Activated CD8-positive, alpha-beta memory T cell treated with anti-CD3 and anti-CD28 coated beads, Interleukin-2, amount 10 ng/mL, durations not matched to agents 7 days and 5 days (primary cell): ENCODE measurements around the gene SLC16A3. TPM values are rescaled to one million over a fixed set of nuclear protein-coding genes. Genes with fewer than 3 reads are reported as not detected.
A peak's percentile ranks its signal among the peaks of the same experiment; 100 is the strongest.
"Not testable (repeated sequence)": the region's sequence is repeated elsewhere in the genome, so short reads cannot be mapped to it uniquely, and the experiment has no call there.

Experiments
- ATAC-seq: fragments of 150-1000 bp; cut with Tn5 transposase; one replicate; pipeline ENCODE4 v1.10.0; 2021; ENCODE audit warnings: moderate library complexity
- CTCF ChIA-PET: fragments of 350-600 bp; sonication (Branson Sonifier 250); formaldehyde crosslinking; loops from one replicate; lab custom pipeline; 2021; ENCODE audit warnings: antibody characterized with exemption; lab: Charles Lee
- DNase-seq: peaks from one replicate; pipeline ENCODE4 v3.0.0-alpha.2; 2020
- H3K27ac Mint-ChIP-seq: one replicate; pipeline ENCODE4 v1.8.0; 2021; ENCODE audit warnings: mild to moderate bottlenecking, mixed read lengths
- H3K27me3 Mint-ChIP-seq: one replicate; pipeline ENCODE4 v1.8.0; 2021; ENCODE audit warnings: mixed read lengths
- H3K36me3 Mint-ChIP-seq: one replicate; pipeline ENCODE4 v1.8.0; 2021; ENCODE audit warnings: mild to moderate bottlenecking, mixed read lengths
- H3K4me1 Mint-ChIP-seq: one replicate; pipeline ENCODE4 v1.8.0; 2021; ENCODE audit warnings: mixed read lengths
- H3K4me3 Mint-ChIP-seq: one replicate; pipeline ENCODE4 v1.8.0; 2021; ENCODE audit warnings: mild to moderate bottlenecking, moderate library complexity, mixed read lengths
- H3K9me3 Mint-ChIP-seq: one replicate; pipeline ENCODE4 v1.8.0; 2022; ENCODE audit warnings: low read depth, mixed read lengths
- total RNA-seq, 2 experiments: library from RNA; stranded (reverse); gene quantifications; one replicate each; pipeline ENCODE4 v1.2.3, GENCODE V29; 2021

The SLC16A3 gene
- total RNA-seq, 2 experiments from 2014 or later, result 119 to 148 TPM

DNA sequence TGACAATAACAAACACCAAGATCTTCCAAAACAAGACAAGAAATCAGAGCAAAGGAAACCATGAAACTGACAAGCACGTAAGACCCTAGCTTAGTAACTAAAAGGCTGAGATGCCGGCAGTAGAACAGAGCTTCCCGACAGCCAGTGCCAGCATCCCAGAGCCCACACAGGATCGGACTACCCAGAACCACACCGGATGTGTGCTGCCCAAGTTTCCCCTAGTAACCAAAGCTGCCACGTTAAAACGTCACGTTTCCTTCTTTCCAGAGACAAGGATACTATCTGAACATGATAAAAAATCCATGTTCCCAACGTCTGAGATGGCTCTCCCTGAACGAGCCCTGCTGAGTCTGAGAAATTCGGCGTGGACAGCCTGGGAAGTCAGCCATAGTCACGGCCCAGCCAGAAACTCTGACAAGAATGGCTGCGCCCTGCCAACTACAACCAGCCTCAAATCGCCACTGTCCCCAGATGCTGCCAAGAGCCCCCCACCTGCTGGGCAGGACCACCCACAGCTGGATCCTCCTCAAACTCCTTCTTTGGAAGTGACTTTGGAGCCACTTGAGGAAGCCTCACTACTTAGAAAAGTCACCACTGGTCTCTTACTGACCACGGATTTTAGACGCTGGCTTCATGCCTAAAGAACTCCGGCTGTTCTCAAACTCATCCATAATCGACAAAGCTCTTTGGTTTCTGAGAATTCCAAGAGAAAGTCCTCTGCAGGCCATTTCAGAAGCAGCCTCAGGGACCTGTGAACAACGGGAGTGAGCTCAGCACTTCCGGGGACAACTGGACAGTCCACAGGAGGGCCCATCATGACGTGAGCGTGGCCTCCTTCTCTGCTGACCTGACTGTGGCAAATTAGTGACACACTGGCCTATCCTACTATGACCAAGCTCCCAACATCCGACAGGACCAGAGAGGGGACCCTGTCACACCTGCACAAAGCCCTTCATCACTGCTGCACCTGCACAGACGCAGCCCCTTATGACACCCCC lies 32.9 kb upstream of the SLC16A3 start:
- H3K4me1 Mint-ChIP-seq, result peaks cover 38% of the 10 kb centered on the region
- H3K4me3 Mint-ChIP-seq, result no peak overlapping the region
- CTCF ChIA-PET, result interaction anchor here (1.2 kb wide), 1 partner anchor 10 kb away, joined by 3 read pairs; no protein-coding TSS in a partner anchor
- no peaks in the 10 kb centered on the region for H3K27me3 Mint-ChIP-seq
- DNase-seq (no peak), ATAC-seq (no peak)
- peaks cover 24% of the 10 kb centered on the region for H3K36me3 Mint-ChIP-seq
- no peaks in the 10 kb centered on the region for H3K9me3 Mint-ChIP-seq
- peak overlapping the region; percentile 0 for H3K27ac Mint-ChIP-seq

DNA sequence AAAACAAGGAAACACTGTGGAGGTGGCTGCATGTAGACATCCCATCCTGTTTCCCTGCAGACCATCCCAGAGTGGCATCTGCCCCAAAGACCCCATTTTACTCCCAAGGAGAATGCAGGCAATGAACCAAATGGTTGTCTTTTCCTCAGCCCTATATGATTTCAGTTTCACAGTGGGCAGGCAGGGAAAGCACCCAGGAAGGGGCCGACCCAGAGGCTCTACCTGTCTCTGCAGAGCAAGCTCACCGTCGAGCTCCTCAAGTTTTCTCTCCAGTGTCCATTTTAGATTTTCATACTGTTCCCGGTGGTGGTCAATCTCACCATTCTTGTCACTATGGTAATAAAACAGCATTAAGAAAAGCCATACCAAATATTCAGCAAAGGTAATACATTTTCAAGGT lies 30.8 kb upstream of the SLC16A3 start:
- H3K36me3 Mint-ChIP-seq, result peaks cover 22% of the 10 kb centered on the region
- ATAC-seq (peak; percentile 62), DNase-seq (peak; percentile 70)
- CTCF ChIA-PET, result interaction anchor here (1.1 to 1.9 kb wide), 6 partner anchors 8 to 93 kb away, joined by 3 to 6 read pairs (median 4); partner anchors contain the start of gene CCDC57
- peaks cover 49% of the 10 kb centered on the region for H3K4me1 Mint-ChIP-seq
- H3K27ac Mint-ChIP-seq, result peak overlapping the region; percentile 82
- H3K9me3 Mint-ChIP-seq, result no peaks in the 10 kb centered on the region
- H3K4me3 Mint-ChIP-seq, result no peak overlapping the region
- no peaks in the 10 kb centered on the region for H3K27me3 Mint-ChIP-seq

DNA sequence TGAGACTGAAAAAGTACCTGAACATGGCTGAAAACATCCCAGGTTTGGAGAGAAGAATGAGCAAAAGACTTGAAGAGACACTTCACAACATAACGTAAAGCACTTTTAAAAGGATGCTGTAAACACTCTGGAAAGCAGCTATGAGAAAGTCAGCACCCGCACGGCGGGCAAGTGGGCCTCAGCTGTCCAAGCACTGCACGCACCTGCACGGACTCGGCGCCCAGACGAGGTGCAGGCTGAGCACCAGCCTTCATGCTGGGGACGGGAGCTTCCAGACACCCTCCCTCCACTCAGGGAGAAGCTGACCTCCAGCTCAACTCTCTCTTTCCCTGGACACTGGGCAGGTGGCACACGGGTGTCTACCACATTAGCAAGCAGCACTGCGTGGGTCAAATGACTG lies 29.3 kb upstream of the SLC16A3 start:
- CTCF ChIA-PET, result interaction anchor here (0.8 to 2.1 kb wide), 4 partner anchors 15 to 240 kb away, joined by 3 to 8 read pairs (median 5); partner anchors contain the start of gene RAC3
- Mint-ChIP-seq H3K27me3 (no peaks in the 10 kb centered on the region), H3K9me3 (no peaks in the 10 kb centered on the region), H3K4me3 (no peak overlapping the region), H3K4me1 (peaks cover 55% of the 10 kb centered on the region), H3K27ac (peak overlapping the region; percentile 84), H3K36me3 (peaks cover 16% of the 10 kb centered on the region)
- DNase-seq (no peak), ATAC-seq (no peak)

DNA sequence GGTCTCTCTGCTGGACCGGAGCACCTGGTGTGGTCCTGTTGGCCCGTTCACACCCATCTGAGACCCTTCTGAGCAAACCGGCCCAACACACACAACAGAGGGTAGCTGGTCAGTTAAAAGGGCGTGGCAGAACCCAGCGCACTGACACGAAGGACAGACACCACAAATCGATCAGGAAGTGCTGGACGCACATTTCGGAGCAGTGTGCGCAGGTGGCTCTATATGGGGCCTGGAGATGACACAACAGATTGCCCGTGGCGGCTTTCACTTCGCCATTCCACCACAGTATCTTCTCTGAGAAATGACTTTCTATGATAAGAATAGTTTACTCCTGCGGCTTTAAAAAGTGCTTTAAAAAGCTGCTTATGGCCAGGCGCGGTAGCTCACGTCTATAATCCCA lies 28.7 kb upstream of the SLC16A3 start:
- peaks cover 12% of the 10 kb centered on the region for H3K36me3 Mint-ChIP-seq
- peaks cover 60% of the 10 kb centered on the region for H3K4me1 Mint-ChIP-seq
- no peak overlapping the region for H3K4me3 Mint-ChIP-seq
- H3K27ac Mint-ChIP-seq, result peak overlapping the region; percentile 84
- no peaks in the 10 kb centered on the region for H3K9me3 Mint-ChIP-seq
- no peak for DNase-seq
- H3K27me3 Mint-ChIP-seq, result no peaks in the 10 kb centered on the region
- CTCF ChIA-PET, result interaction anchor here (1.2 to 2.1 kb wide), 7 partner anchors 16 to 169 kb away, joined by 3 to 10 read pairs (median 6); partner anchors contain the start of genes CD7 and RAC3
- no peak for ATAC-seq

DNA sequence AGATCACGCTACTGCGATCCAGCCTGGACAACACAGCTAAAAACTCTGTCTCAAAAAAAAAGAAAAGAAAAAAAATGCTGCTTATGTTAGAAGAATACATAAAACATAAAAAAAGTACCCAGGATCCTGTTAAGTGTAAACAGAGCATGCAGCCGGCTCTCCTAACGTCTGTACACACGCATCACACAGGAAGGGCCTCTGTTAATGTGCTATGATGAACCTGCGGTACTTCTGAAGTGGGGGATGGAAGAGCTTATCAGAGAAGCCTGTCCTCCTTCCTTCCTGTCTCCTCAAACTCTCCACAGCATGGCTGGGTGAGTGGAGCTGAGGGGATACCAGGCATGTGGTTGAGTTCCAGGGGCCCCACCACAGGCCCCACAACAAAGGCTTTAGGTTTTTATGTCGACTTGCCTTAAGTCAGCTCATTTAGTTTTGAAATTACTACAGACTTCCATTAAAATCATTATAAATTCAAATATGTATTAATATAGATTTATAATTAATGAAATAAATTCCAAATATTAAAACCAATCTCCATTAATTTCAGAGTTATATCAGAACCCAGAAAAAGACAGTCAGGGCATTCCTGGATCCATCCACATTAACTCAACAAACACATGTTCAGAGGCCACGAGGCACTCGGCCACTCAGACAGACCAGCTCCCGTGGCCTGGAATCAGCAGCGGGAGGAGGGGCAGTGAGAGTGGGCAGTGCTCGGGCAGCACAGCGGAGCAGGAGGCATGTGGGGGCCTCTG lies 27.9 kb upstream of the SLC16A3 start:
- DNase-seq, result peak; percentile 82
- ATAC-seq, result peak; percentile 84
- Mint-ChIP-seq H3K4me1 (peaks cover 68% of the 10 kb centered on the region), H3K27ac (peak overlapping the region; percentile 84), H3K9me3 (no peaks in the 10 kb centered on the region), H3K27me3 (no peaks in the 10 kb centered on the region), H3K4me3 (no peak overlapping the region), H3K36me3 (peaks cover 11% of the 10 kb centered on the region)
- CTCF ChIA-PET, result interaction anchor here (0.9 to 3.0 kb wide), 13 partner anchors 8 to 240 kb away, joined by 3 to 10 read pairs (median 5); partner anchors contain the start of genes CD7, DCXR, NOTUM and RAC3

DNA sequence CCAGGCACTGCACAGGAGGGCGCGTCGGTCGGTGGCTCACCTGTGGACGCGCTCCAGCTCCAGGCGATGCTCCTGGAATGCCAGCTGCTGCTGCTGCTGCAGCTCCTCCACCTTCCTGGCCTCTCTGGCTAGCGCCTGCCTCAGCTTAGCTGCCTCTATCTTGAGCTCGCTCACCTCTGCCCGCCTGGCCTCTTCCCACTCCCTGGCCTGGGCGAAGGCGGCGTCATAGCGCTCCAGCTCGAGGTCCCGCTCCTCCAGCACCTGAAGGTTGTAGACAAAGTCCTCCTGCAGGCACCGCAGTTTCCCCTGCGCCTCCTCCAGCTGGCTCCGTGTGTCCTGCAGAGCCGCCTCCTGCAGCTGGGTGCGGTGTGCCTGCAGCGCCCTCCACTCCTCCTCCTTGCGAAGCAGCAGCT lies 27.3 kb upstream of the SLC16A3 start:
- Mint-ChIP-seq H3K4me1 (peaks cover 72% of the 10 kb centered on the region), H3K4me3 (no peak overlapping the region)
- DNase-seq, result no peak

DNA sequence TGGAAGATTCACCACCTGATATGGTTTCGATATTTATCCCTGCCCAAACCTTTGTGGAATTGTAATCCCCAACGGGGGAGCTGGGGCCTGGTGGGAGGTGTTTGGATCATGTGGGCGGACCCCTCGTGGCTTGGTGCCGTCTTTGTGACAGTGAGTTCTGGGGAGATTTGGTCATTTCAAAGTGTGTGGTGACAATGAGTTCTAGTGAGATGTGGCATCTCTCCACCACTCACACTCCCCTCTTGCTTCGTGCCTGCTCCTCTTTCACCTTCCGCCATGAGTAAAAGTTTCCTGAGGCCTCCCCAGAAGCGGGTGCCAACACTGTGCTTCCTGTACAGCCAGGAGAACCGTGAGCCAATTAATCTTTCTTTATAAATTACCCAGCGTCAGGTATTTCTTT lies 25.9 kb upstream of the SLC16A3 start:
- Mint-ChIP-seq H3K4me1 (peaks cover 71% of the 10 kb centered on the region), H3K9me3 (no peaks in the 10 kb centered on the region), H3K27me3 (no peaks in the 10 kb centered on the region), H3K27ac (peak overlapping the region; percentile 38), H3K36me3 (peaks cover 7% of the 10 kb centered on the region), H3K4me3 (no peak overlapping the region)
- DNase-seq, result no peak
- ATAC-seq, result no peak
- CTCF ChIA-PET, result interaction anchor here (1.7 to 3.0 kb wide), 2 partner anchors 11 to 17 kb away, joined by 4 to 10 read pairs; no protein-coding TSS in a partner anchor

More for the DNA sequence above, 27.3 kb upstream of the SLC16A3 start:
- no peak for ATAC-seq
- Mint-ChIP-seq H3K27ac (peak overlapping the region; percentile 62), H3K27me3 (no peaks in the 10 kb centered on the region), H3K9me3 (no peaks in the 10 kb centered on the region), H3K36me3 (peaks cover 8% of the 10 kb centered on the region)
- CTCF ChIA-PET, result interaction anchor here (1.1 to 3.0 kb wide), 12 partner anchors 9 to 171 kb away, joined by 3 to 10 read pairs (median 4); partner anchors contain the start of genes CD7, DCXR and RAC3

DNA sequence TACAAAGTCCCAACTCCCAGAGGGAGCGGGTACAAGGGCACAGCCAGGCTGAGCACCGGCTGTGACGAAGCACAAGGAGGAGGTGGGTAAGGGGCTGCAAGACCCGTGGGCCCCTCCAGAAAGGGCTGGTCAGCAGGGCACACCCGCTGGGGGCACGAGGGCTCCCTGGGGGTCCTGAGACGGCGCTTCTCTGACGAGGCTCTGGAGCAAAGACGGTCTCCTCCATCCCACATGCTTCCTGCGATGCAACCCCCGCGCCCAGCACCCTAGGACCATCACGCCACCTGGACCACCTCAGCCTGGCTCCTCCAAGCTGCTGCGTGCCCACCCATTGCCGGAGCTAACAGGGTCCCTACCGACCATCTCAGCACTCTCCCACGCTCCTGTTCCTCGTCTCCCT lies 24.9 kb upstream of the SLC16A3 start:
- Mint-ChIP-seq H3K27me3 (no peaks in the 10 kb centered on the region), H3K4me1 (peaks cover 68% of the 10 kb centered on the region), H3K4me3 (no peak overlapping the region), H3K27ac (no peak overlapping the region), H3K9me3 (no peaks in the 10 kb centered on the region), H3K36me3 (peaks cover 6% of the 10 kb centered on the region)
- ATAC-seq (no peak), DNase-seq (no peak)
- CTCF ChIA-PET, result interaction anchor here (0.7 kb wide), 1 partner anchor 17 kb away, joined by 3 read pairs; no protein-coding TSS in a partner anchor

DNA sequence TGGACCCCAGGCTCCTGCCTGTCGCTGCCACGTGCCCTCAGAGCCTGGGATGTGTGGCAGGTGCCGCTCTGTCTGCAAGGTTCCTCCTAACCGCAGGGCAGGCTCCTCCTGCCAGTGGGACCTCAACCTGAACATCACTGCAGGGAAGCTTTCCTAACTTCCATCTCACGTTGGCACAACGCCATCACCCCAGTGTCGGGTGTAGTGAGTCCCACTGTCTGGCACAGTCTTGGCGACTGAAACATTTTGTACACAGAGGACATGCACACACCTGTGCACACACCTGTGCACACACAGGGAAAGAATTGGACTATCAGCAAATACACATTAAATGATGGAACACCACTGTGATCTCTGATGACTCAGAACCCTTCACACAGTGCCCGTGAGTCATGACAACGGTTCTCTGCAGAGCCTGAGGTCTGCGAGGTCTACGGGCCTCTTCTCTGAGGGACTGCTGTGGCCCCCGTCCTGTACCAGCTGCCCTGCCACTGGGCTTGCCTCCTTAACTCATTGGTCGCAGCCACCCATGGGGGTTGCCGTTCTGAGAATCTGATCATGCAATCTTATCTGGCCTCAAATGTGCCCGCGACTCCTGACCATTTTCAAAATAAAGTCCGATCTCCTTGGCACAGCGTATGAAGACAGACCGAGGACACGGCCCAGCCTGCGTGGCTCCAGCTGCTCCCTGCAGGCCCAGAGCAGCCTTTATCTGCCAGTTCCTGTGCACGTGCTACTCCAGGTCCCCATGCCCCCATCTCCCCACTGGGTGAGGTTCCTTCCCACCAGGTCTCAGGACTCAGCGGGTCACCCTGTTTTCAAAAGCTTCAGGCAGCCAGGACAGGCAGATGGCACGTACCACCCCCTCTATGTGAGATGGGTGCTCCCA lies 23.8 kb upstream of the SLC16A3 start:
- DNase-seq, result peak; percentile 67
- peak; percentile 45 for ATAC-seq
- Mint-ChIP-seq H3K36me3 (peaks cover 6% of the 10 kb centered on the region), H3K4me1 (peaks cover 60% of the 10 kb centered on the region), H3K27me3 (no peaks in the 10 kb centered on the region), H3K27ac (peak overlapping the region; percentile 95), H3K4me3 (no peak overlapping the region), H3K9me3 (no peaks in the 10 kb centered on the region)
- CTCF ChIA-PET, result interaction anchor here (0.7 to 2.1 kb wide), 16 partner anchors 9 to 246 kb away, joined by 3 to 14 read pairs (median 6); partner anchors contain the start of genes CD7, CENPX, LRRC45 and SECTM1

DNA sequence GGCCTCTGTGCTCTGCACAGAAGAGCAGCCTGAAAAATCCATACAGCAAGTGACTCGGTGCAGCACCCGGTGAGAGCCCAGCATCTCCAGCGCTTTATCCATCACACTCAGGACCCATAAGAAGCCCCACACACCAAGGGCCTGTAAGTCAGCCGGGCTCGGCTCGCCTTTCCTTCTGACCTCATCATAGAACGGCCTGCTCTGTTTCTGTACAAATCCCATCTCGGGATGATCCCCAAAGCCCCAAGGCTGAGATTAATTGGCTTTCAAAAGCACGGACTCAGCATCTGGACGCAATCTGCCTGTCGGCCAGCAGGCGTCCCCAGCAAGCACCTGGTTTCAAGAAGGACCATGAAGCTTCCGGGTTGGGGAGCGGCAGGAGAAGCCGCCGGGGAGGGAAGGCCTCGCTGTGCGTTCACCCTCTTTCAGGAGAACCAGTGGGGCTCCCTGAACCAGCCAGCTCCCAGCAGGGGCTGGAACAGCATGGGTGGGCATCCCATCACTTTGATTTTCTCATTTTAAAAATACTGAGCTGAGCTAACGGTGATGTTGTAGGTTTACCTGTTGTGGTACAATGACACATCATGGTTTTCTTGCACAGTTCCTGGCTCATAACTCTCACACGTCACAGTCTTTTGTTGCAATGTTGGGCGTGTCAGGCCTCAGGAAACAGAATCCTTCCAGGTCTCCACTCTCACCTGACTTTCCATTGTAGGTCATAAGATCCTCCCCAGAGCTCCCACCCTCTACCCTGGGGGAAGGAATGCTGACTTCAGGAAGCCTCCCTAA lies 22.9 kb upstream of the SLC16A3 start:
- peaks cover 6% of the 10 kb centered on the region for H3K36me3 Mint-ChIP-seq
- peak overlapping the region; percentile 95 for H3K27ac Mint-ChIP-seq
- no peaks in the 10 kb centered on the region for H3K9me3 Mint-ChIP-seq
- H3K4me1 Mint-ChIP-seq, result peaks cover 52% of the 10 kb centered on the region
- ATAC-seq (peak; percentile 86), DNase-seq (peak; percentile 92)
- H3K27me3 Mint-ChIP-seq, result no peaks in the 10 kb centered on the region
- H3K4me3 Mint-ChIP-seq, result peak overlapping the region; percentile 49
- CTCF ChIA-PET, result interaction anchor here (0.6 to 2.1 kb wide), 31 partner anchors 8 to 292 kb away, joined by 3 to 14 read pairs (median 4); partner anchors contain the start of genes CD7, CENPX, CSNK1D and LRRC45

DNA sequence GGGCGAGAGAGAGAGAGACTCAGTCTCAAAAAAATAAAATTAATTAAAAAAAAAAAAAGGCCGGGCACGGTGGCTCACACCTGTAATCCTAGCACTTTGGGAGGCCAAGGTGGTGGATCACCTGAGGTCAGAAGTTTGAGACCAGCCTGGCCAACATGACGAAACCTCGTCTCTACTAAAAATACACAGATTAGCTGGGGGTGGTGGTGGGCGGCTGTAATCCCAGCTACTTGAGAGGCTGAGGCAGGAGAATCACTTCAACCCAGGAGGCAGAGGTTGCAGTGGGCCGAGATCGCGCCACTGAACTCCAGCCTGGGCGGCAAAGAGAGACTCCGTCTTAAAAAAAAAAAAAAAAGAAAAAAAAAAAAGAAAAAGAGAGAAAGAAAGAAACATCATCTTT lies 18.2 kb upstream of the SLC16A3 start:
- H3K36me3 Mint-ChIP-seq, DNase-seq, ATAC-seq, H3K27me3 Mint-ChIP-seq, H3K9me3 Mint-ChIP-seq, CTCF ChIA-PET, H3K4me3 Mint-ChIP-seq, H3K27ac Mint-ChIP-seq: not testable (repeated sequence)
- H3K4me1 Mint-ChIP-seq, result peaks cover 49% of the 10 kb centered on the region
